HG02678 (cell line): Measurements from ENCODE around the gene IFITM10.
"Not testable (repeated sequence)": the region's sequence is repeated elsewhere in the genome, so short reads cannot be mapped to it uniquely, and the experiment has no call there.

ENCODE experiments used
- ATAC-seq: cut with Tn5 transposase; IDR thresholded peaks from one replicate; pipeline ENCODE4 v1.9.1; 2021; ENCODE audit warnings: mild to moderate bottlenecking, moderate library complexity; ENCODE audit not compliant: unreplicated experiment

Gene IFITM10

GRCh38 chr11:1693327-1694063 is 56.9 kb downstream of the IFITM10 start:
- ATAC-seq: no peak

DNA sequence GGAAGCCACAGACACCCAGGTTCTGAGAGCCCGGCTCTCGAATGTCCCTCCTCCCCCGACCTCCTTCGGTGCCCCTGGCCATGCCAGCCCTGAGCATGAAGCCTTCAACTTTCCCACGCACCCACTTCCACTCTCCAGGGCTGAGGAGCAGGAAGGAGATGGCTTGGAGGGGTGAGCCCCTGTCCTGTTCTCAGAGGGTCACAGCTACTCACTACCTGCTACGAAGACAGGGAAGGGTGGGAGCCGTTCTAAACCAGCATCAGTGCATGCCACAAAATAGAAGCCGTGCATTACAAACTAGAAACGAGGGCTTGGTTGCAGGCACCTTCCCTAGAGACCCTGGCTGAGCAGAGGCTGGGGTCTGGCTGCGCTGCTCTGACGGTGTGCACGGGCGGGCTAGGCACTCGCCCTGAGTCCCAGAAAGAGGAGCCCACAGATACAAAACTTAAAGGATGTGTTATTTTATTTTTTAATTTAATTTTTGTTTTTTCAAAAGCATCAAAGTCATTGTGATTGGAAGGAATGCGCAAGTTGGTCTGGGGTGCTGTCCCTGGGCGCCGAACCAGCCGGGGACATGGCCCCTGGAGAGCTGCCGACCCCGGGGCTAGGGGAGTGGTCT is 57.6 kb downstream of the IFITM10 start:
- no peak for ATAC-seq

DNA sequence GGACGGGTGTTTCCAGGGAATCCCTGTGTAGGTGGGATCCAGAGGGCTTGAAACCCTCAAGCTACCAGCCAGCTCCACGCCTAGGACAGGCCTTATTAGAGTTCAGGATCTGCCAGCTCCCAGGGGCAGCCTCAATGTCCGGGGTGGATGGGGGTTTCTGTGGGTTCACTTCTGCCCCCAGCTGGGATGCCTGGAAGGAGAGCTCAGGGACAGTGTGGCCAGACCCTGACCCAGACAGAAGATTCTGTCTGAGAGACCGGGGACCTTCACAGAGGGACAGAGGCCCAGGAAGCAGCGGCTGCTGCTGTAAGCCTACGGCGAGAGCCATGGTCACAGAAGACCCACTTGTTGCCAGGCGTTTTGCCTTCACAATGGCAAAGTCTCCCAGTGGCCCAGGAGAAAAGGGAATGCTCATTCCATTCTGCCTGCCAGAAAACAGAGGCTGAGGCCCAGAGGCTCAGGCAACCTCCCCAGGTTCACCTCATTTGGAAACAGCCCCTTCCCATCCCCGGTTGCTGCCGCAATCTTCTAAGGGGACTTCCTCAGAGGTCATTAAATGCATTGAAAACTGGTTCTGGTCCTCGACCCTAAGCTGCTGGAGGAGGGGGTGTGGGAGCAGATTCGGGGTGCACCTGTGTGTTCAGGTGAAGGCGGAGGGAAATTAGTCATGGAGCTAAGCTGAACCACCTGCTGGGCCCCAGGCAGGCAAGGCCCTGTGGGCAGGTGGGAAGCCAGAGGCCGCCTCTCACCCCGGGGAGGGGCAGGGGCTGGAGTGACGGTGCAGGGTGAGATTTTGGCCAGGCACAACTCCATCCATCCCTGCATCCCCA is 58.3 kb downstream of the IFITM10 start:
- ATAC-seq: no peak

DNA sequence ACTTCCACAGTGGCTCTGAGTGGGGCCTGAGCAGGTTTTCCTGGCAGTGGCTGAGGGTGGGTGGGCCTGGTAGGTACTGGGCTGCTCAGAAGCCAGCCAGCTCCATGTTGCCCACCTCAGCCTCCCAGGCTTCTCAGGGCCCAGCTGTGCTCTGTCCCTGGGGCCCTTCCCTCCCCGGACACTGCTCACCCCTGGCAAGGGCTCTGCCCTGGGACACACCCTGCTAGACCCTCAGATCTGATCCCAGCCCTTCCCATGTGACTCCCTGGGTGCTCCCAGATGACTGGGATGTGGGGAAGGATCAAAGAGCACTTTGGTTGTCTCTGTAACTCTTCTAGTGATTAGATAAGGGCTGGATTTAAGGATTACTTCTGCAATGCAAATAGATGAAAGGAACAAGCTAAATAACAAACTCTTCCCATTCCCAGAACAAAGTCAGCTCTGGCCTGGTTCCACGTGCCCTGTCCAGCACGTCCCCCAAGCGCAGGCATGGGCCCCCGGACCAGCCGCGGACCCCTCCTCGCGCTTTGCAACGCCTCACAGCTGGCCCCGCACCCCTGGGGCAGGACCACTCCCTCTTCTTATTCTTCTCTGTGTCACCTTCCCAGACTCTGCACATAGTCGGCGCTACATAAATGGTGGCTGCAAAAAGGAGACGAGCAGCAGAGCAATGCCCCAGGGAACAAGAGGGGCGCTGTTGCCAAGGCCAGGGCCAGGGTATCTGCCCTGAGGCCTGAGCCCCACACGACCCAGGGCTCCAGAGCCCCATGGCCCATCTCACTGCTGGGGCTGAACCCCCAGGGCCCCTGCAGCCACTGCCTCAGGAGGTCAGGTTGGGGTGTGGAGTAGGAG is 59.1 kb downstream of the IFITM10 start:
- no peak for ATAC-seq

DNA sequence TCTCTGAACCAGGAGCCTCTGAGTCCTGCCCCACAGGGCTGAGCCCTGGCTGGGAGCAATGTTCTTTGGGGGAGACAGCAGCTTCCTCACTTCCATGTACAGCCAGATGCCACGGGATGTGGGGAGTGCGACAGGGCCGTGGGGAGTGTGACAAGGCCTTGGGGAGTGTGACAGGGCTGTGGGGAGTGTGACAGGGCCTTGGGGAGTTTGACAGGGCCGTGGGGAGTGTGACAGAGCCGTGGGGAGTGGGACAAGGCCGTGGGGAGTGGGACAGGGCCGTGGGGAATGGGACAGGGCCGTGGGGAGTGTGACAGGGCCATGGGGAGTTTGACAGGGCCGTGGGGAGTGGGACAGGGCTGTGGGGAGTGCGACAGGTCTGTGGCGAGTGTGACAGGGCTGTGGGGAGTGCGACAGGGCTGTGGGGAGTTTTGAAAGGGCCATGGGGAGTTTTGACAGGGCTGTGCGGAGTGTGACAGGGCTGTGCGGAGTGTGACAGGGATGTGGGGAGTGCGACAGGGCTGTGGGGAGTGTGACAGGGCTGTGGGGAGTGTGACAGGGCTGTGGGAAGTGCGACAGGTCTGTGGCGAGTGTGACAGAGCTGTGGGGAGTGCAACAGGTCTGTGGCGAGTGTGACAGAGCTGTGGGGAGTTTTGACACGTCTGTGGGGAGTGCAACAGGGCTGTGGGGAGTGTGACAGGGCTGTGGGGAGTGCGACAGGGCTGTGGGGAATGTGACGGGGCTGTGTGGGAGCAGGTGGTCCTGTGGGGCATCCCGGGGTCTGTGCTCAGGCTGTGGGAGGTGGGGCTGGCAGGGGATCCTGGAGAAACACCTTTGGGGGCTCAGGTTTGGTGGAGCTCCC is 60.0 kb downstream of the IFITM10 start:
- ATAC-seq: no peak

DNA sequence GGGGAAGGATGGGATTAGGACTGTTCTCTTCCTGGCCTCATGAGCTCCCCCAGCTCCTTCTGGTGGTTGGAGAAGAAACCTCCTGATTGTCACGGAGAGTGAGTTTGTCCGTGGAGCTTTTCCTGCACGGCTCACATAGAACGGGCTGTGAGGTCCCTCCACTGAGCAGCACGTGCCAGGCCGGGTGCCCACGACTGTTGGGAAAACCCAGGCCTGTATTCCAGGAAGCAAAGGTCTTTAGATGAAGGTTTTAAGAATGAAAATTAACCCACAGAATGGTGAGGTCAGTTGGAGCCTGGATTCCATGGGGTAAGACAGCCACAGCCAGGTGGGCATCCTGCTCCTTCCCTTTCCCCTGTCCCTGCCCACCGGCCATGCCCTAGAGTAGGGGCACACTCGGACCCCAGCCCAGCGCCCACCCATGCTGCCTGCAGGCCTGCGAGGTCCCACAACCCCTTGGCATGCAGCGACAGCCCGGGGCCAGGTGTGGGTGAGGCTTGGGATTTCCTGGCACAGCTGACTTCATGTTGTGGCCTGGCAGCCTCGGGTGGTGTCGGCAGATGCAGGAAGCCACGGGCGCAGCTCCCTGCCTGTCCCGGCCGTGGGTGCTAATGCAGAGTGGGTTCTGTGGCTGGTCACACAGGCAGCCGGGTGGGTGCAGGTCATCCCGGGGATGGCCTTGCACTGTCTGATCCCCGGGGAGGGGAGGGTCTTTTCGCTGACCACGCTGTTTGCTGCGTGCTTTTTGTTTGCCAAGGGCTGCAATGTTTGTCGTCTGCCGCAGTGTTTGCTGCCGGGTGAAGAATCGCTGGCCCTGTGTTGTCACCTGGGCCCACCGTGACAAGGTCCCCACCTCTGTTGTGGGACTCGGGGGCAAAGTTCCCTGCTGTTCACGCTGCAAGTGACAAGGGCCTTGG is 60.9 kb downstream of the IFITM10 start:
- ATAC-seq: not testable (repeated sequence)

DNA sequence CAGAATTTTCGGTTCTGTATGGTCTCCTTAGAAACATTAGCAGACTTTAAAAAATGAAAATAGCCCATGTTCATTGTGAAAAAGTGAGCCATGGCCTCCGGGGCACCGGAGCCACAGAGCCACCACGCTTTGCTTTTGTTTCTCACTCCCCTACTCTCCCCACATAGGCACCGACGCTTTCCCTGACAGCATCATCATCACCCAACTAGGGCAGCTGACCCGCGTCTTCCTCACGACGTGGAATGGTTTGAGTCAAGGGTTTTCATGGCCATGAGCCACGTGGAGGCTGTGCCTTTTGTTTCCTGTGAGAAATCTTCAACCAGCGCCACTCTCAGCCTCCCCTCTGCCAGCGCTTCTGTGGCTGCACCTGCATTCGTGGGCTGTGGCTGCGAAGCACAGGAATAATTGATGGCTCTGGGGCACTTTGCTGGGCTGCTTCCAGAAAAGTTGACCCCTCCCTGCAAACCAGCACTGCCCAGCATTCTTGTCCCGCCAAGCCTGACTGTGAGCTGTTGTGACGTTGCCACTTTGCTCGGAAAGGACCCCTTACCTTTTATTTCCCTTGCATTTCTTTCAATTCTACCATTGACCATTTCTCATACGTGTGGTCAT is 62.0 kb downstream of the IFITM10 start:
- not testable (repeated sequence) for ATAC-seq

DNA sequence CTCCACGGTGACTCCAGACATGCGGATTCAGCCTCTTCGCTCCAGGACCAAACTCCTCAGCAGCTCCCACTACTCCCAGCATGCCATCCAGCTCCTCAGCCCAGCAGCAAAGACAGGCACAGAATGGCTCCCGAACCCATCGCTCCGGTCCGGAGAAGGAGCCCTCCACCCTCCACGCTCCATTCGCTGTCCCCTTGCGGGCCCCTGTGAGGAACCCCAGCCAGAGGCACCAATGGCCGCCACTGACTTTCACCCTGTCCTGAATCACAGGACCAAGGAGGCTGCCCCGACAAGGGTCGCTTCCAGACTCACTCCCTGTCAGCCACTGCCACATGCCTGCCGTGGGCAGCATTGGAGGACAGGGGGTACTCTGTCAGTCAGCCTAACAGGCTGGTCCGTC is 64.2 kb downstream of the IFITM10 start:
- ATAC-seq: not testable (repeated sequence)

- not testable (repeated sequence) for ATAC-seq
These were observed 65.2 kb downstream of the IFITM10 start for GRCh38 chr11:1684886-1685874.

- not testable (repeated sequence) for ATAC-seq
These were observed 66.4 kb downstream of the IFITM10 start for GRCh38 chr11:1683904-1684572.

- not testable (repeated sequence) for ATAC-seq
These were observed 67.2 kb downstream of the IFITM10 start for GRCh38 chr11:1683216-1683615.
